Astrocyte (in vitro differentiated cells and primary cell): ENCODE measurements around the gene CCR5. TPM values are rescaled to one million over a fixed set of nuclear protein-coding genes. Genes with fewer than 3 reads are reported as not detected.

Experiments used
- DNase-seq: peaks from one replicate; pipeline ENCODE4 v3.0.0-alpha.2; 2010; ENCODE audit warnings: low read depth
- FAIRE-seq: peaks from 2 replicates; lab custom pipeline; 2011; peaks lifted over from hg19 to GRCh38; lab: Jason Lieb, UNC
- H2AFZ ChIP-seq: 2 replicates; pipeline ENCODE4 v1.6.0; 2012; ENCODE audit warnings: low read depth, low read length, inconsistent platforms
- H3K27ac ChIP-seq: 2 replicates; pipeline ENCODE4 v1.5.1; 2011; ENCODE audit warnings: low read depth, low read length, inconsistent platforms
- H3K27me3 ChIP-seq: 2 replicates; pipeline ENCODE4 v1.6.0; 2011; ENCODE audit warnings: low read length, inconsistent platforms; ENCODE audit not compliant: insufficient read depth
- H3K36me3 ChIP-seq: 2 replicates; pipeline ENCODE4 v1.5.1; 2011; ENCODE audit warnings: low read length, inconsistent platforms; ENCODE audit not compliant: insufficient read depth
- H3K4me1 ChIP-seq: 2 replicates; pipeline ENCODE4 v1.5.1; 2011; ENCODE audit warnings: low read length, inconsistent platforms; ENCODE audit not compliant: insufficient read depth
- H3K4me2 ChIP-seq: 2 replicates; pipeline ENCODE4 v1.6.0; 2012; ENCODE audit warnings: low read length, inconsistent platforms
- H3K4me3 ChIP-seq: 2 replicates; pipeline ENCODE4 v1.5.1; 2011; ENCODE audit warnings: low read depth, mild to moderate bottlenecking, low read length, inconsistent platforms; ENCODE audit not compliant: insufficient read depth
- H3K79me2 ChIP-seq: 2 replicates; pipeline ENCODE4 v1.6.0; 2012; ENCODE audit warnings: mild to moderate bottlenecking, low read length, inconsistent platforms; ENCODE audit not compliant: insufficient read depth
- H3K9ac ChIP-seq: 2 replicates; pipeline ENCODE4 v1.6.0; 2012; ENCODE audit warnings: mild to moderate bottlenecking, low read length, inconsistent platforms
- H3K9me3 ChIP-seq: 2 replicates; pipeline ENCODE4 v1.5.1; 2012; ENCODE audit warnings: low read depth, mild to moderate bottlenecking, low read length, inconsistent platforms; ENCODE audit not compliant: insufficient read depth
- H4K20me1 ChIP-seq: 2 replicates; pipeline ENCODE4 v1.6.0; 2012; ENCODE audit warnings: low read length, inconsistent platforms; ENCODE audit not compliant: insufficient read depth
- H3K27ac Mint-ChIP-seq: one replicate; pipeline ENCODE4 v1.8.0; 2021; ENCODE audit warnings: mild to moderate bottlenecking, mixed read lengths; ENCODE audit not compliant: unreplicated experiment
- H3K27me3 Mint-ChIP-seq: one replicate; pipeline ENCODE4 v1.8.0; 2021; ENCODE audit warnings: low read depth, mixed read lengths; ENCODE audit not compliant: unreplicated experiment
- H3K36me3 Mint-ChIP-seq: one replicate; pipeline ENCODE4 v1.8.0; 2021; ENCODE audit warnings: low read depth, mixed read lengths; ENCODE audit not compliant: unreplicated experiment
- H3K4me1 Mint-ChIP-seq: one replicate; pipeline ENCODE4 v1.8.0; 2021; ENCODE audit warnings: low read depth, mixed read lengths; ENCODE audit not compliant: unreplicated experiment
- H3K4me3 Mint-ChIP-seq: one replicate; pipeline ENCODE4 v1.8.0; 2021; ENCODE audit warnings: mild to moderate bottlenecking, moderate library complexity, mixed read lengths; ENCODE audit not compliant: unreplicated experiment
- H3K9me3 Mint-ChIP-seq: one replicate; pipeline ENCODE4 v1.8.0; 2021; ENCODE audit warnings: mild to moderate bottlenecking, mixed read lengths; ENCODE audit not compliant: unreplicated experiment
- EZH2 ChIP-seq: IDR thresholded peaks from 2 replicates; pipeline ENCODE4 v1.6.1; 2012; ENCODE audit warnings: mild to moderate bottlenecking, low read length, inconsistent platforms; ENCODE audit not compliant: insufficient read depth
- total RNA-seq: library from RNA; stranded (reverse); gene quantifications from 2 replicates; pipeline ENCODE4 v1.2.1, GENCODE V29; 2021
- TF ChIP-seq, protein P1 (sequence below): IDR thresholded peaks from 2 replicates; pipeline ENCODE4 v1.5.1; 2011; ENCODE audit warnings: low read depth, mild to moderate bottlenecking, inconsistent platforms, low read length, moderate library complexity; ENCODE audit not compliant: insufficient read depth

CCR5 gene
- total RNA-seq, 1 donor from 2014 or later, result not detected

DNA sequence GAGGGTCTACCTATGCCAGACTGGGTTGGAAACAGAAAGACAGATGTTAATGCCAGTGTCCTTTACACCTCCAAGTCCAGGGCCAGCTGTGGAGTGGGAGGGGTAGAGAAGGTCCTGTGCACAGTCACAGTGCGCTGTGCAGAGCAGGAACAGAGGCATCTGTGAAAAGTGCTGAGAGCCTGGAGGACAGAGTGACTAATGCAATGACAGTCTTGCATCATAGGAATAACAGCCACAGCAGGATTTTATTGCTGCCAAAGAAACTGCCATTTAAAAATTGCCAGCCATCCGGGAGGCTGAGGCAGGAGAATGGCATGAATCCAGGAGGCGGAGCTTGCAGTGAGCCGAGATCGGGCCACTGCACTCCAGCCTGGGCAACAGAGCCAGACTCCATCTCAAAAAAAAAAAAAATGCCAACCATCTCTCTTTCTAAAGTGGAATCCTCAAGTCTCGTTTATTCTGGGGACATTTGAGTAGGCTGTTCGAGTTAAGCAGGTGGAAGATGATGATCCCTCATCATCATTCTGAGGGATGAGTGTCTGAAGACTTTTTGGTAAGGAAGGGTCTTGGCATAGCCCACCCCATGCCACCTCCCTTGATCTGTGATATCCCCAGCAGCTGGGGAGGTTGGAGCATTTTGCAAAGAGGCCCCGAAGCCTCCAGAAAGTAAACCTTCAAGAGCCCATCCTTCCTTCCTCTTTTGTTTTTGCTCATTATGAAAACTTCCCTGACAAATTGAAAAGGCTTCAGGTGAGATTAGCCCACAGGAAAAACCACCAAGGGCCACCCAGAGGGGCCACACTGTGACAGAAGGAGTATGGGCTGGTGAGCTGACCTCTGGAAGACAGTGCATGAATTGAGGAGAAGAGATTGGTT lies 9.1 kb upstream of the CCR5 start:
- no peak for FAIRE-seq
- Mint-ChIP-seq H3K27me3 (peaks cover 16% of the 10 kb centered on the region), H3K4me1 (peaks cover 19% of the 10 kb centered on the region)

DNA sequence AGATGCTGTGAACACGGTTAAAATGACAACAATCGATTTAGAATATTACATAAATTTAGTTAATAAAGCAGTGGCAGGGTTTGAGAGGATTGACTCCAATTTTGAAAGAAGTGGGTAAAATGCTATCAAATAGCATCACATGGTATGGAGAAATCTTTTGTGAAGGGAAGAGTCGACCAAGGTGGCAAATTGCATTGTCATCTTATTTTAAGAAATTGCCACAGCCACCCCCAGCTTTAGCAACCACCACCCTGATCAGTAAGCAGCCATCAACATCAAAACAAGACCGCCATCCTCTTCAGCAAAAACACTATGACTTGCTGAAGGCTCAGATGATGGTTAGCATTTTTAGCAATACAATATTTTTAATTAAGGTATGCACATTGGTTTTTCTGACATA lies 5.7 kb upstream of the CCR5 start:
- no peak for DNase-seq
- H3K4me2 ChIP-seq, result no peak overlapping the region
- no peak overlapping the region for H3K4me3 Mint-ChIP-seq

More for the DNA sequence above, 9.1 kb upstream of the CCR5 start:
- no peaks in the 10 kb centered on the region for H3K36me3 Mint-ChIP-seq
- Histone ChIP-seq H3K4me1 (peaks cover 2% of the 10 kb centered on the region), H3K4me3 (no peak overlapping the region), H3K27ac (no peak overlapping the region), H2AFZ (no peak overlapping the region), H3K4me2 (no peak overlapping the region), H3K27me3 (peaks cover 24% of the 10 kb centered on the region), H4K20me1 (no peaks in the 10 kb centered on the region), H3K36me3 (no peaks in the 10 kb centered on the region), H3K9ac (no peak overlapping the region), H3K9me3 (no peaks in the 10 kb centered on the region), H3K79me2 (no peaks in the 10 kb centered on the region)
- peak overlapping the region; percentile 43 for H3K27ac Mint-ChIP-seq
- DNase-seq, result no peak
- TF ChIP-seq EZH2, result no peak
- TF ChIP-seq, protein P1, sequence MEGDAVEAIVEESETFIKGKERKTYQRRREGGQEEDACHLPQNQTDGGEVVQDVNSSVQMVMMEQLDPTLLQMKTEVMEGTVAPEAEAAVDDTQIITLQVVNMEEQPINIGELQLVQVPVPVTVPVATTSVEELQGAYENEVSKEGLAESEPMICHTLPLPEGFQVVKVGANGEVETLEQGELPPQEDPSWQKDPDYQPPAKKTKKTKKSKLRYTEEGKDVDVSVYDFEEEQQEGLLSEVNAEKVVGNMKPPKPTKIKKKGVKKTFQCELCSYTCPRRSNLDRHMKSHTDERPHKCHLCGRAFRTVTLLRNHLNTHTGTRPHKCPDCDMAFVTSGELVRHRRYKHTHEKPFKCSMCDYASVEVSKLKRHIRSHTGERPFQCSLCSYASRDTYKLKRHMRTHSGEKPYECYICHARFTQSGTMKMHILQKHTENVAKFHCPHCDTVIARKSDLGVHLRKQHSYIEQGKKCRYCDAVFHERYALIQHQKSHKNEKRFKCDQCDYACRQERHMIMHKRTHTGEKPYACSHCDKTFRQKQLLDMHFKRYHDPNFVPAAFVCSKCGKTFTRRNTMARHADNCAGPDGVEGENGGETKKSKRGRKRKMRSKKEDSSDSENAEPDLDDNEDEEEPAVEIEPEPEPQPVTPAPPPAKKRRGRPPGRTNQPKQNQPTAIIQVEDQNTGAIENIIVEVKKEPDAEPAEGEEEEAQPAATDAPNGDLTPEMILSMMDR, result no peak
- H3K9me3 Mint-ChIP-seq, result no peaks in the 10 kb centered on the region
- H3K4me3 Mint-ChIP-seq, result peak overlapping the region; percentile 47

More for the DNA sequence above, 5.7 kb upstream of the CCR5 start:
- H3K27me3 ChIP-seq, result peaks cover 33% of the 10 kb centered on the region
- H3K36me3 ChIP-seq, result no peaks in the 10 kb centered on the region
- Mint-ChIP-seq H3K36me3 (no peaks in the 10 kb centered on the region), H3K9me3 (no peaks in the 10 kb centered on the region), H3K27me3 (peaks cover 23% of the 10 kb centered on the region), H3K27ac (no peak overlapping the region), H3K4me1 (peaks cover 15% of the 10 kb centered on the region)
- no peak overlapping the region for H3K4me3 ChIP-seq
- no peak overlapping the region for H2AFZ ChIP-seq
- no peaks in the 10 kb centered on the region for H3K79me2 ChIP-seq
- FAIRE-seq, result no peak
- no peaks in the 10 kb centered on the region for H3K4me1 ChIP-seq
- no peaks in the 10 kb centered on the region for H4K20me1 ChIP-seq
- no peaks in the 10 kb centered on the region for H3K9me3 ChIP-seq
- H3K9ac ChIP-seq, result no peak overlapping the region
- H3K27ac ChIP-seq, result no peak overlapping the region
- TF ChIP-seq EZH2, result no peak
- TF ChIP-seq, protein P1, result no peak
